ENCODE measurements around the gene NRG3.

GRCh38 chr10:82284180-82284579, 409.2 kb downstream of the NRG3 start:
- no peak for TF ChIP-seq POLR2A (IDR thresholded peaks at IDR 0.05; ENCODE audit: low read depth, low read length)
- TF ChIP-seq POLR2AphosphoS5 (IDR thresholded peaks at IDR 0.05; ENCODE audit: low read depth, low read length), result no peak

Data from GM12892 (cell line).